Fibroblast of villous mesenchyme (primary cell): Measurements from ENCODE around the gene SAMD11. TPM values are rescaled to one million over a fixed set of nuclear protein-coding genes. Genes with fewer than 3 reads are reported as not detected.

Experiments used
- DNase-seq: peaks from one replicate; pipeline ENCODE4 v3.0.0-alpha.2; 2010; ENCODE audit warnings: low read depth
- H3K4me3 ChIP-seq: 2 replicates; pipeline ENCODE4 v1.5.1; 2011; ENCODE audit warnings: low read depth, mild to moderate bottlenecking, low read length
- total RNA-seq: library from RNA; depleted of rRNA; stranded (reverse); fragments of >200 nt; gene quantifications from 2 replicates; pipeline ENCODE4 v1.2.3, GENCODE V29; 2012
- TF ChIP-seq, protein P1 (sequence below): IDR thresholded peaks from 2 replicates; pipeline ENCODE4 v1.5.1; 2012; ENCODE audit warnings: low read depth, mild to moderate bottlenecking, low read length; ENCODE audit not compliant: insufficient read depth

Gene SAMD11
- total RNA-seq, 1 donor = 2.2 TPM

DNA sequence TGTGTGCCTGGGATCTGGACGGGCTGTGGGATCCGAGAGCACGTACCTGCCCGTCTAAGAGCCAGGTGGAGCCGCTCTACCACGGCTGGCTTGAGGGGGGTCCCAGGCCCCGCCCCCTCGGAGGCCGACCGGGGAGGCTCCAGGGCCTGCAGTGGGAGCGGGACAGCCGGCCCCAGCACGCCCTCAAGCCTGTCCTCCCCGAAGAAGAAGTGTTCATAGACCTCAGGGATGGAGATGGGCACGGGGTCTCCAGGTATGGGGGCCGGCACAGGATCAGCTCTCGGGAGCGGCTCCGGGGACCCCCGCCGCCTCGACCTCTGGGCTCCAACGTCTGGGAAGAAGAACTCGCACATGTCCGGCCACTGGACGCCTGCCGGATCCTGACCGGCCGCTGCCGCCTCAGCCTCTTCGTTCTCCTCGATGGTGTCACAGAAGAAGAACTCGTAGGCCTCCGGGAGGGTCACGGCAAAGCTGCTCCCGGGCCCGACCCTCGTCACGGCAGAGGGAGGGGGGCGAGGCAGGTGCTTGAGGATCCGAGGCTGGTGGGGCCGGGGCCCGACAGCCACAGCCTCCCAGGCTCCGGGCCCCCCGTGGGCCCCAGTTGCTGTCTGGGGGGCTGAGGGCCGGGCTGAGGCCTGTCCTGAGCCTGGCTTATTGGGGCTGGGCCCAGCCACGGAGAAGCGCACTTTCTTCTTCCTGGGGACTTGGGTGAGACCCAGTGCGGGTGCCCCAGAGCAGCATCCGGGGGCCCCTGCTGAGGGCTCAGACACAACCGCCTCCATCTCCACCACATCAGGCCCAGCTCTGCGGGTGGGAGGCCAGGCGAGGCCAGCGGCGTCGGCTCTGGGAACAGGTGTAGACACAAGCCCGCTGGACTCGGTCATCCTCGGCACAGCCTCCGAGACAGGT, 55.4 kb downstream of the SAMD11 start:
- no peak overlapping the region for H3K4me3 ChIP-seq
- TF ChIP-seq, protein P1, sequence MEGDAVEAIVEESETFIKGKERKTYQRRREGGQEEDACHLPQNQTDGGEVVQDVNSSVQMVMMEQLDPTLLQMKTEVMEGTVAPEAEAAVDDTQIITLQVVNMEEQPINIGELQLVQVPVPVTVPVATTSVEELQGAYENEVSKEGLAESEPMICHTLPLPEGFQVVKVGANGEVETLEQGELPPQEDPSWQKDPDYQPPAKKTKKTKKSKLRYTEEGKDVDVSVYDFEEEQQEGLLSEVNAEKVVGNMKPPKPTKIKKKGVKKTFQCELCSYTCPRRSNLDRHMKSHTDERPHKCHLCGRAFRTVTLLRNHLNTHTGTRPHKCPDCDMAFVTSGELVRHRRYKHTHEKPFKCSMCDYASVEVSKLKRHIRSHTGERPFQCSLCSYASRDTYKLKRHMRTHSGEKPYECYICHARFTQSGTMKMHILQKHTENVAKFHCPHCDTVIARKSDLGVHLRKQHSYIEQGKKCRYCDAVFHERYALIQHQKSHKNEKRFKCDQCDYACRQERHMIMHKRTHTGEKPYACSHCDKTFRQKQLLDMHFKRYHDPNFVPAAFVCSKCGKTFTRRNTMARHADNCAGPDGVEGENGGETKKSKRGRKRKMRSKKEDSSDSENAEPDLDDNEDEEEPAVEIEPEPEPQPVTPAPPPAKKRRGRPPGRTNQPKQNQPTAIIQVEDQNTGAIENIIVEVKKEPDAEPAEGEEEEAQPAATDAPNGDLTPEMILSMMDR = no peak
- DNase-seq = no peak

DNA sequence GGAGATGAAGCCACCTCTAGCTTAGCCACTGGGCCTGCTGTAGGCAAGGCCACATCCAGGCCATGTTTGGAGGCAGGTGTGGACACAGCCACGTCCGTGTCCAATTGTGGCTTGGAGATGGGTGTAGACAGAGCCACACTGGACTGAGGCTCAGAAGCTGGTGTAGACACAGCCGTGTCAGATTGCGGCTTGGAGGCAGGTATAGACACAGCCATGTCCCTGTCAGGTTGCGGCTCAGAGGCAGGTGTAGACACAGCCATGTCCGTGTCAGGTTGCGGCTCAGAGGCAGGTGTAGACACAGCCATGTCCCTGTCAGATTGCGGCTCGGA, 56.0 kb downstream of the SAMD11 start:
- no peak overlapping the region for H3K4me3 ChIP-seq
- DNase-seq = no peak
- TF ChIP-seq, protein P1 = no peak

DNA sequence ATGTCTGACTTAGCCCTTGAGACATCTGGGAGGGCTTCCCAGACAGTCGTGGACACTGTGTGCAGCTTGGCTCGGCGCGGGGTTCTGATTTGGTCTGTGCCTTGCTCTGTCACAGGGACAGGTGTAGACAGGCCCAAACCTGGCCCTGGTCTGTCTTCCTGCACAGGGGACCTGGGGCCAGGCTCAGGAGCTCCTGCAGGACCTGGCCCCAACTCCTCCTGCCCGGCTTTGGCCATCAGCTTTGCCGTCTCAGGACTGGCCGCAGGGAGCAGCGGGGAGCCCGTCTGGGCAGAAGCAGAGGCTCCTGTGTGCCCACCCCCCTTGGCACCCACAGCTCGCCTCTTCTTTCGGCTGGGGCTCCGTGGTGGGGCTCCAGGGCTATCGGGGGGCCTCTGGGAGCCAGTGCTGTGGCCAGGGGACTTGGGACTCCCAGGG, 56.4 kb downstream of the SAMD11 start:
- TF ChIP-seq, protein P1 = no peak
- no peak for DNase-seq

DNA sequence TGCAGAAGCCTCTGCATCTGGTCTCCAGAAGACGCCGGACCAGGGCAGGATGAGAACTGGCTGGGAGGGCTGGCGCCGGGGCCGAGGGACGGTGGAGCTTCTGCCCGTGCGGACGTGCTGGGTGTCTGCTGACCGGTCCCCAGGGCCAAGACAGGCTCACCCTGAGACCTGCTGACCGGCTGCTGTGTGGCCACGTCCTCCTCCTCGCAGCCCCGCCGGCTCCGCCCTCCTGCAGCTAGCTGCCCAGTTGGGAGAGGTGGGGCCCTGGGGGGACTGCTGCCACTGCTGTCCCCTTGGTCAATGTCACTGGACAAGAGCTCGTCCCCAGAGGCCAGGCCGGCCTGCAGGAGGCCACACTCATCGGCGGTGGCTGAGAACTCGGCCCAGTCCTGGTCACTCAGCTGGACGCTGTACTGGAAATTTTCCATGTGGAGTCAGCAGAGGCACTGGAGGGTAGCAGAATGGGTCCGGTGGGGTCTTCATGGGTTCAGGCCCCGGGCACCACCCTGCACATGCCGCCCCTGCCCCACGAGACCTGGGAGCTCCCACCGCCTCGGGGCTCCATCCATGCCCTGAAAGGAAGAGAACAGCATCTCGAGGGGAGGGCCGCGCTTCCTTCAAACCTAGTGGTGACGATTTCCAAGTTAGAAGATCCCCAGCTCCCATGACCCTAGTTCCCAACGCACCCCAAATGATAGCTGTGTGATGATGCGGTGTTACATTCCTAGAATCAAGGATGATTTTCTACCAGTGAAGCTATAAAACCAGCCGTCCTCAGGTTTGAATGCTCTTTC, 57.1 kb downstream of the SAMD11 start:
- DNase-seq = no peak
- TF ChIP-seq, protein P1 = no peak
- H3K4me3 ChIP-seq = no peak overlapping the region

More for the DNA sequence above, 56.4 kb downstream of the SAMD11 start:
- H3K4me3 ChIP-seq = no peak overlapping the region

DNA sequence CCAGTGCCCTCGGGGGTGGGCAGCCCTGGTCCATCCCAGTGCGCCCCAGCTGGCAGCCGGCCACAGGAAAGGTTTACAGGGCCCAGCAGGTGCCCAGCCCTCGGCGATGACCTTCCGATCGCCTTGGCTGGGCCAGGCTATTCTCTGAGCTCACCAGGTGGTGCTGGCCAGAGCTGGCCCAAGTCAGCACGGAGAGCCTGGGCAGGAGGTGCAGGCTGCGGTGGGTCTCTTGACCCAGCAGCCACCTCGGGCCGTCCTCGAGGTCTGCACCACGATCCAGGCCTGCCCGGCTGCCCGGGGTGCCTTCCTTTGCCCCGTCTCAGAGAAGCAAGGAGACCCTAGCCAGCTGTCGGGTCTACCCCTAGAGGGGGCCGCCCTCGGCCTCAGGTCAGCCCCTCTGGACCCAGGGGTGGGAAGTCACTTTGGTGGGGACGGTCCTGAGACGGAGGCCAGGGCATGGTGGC, 57.8 kb downstream of the SAMD11 start:
- no peak for DNase-seq
- H3K4me3 ChIP-seq = no peak overlapping the region
- TF ChIP-seq, protein P1 = no peak

DNA sequence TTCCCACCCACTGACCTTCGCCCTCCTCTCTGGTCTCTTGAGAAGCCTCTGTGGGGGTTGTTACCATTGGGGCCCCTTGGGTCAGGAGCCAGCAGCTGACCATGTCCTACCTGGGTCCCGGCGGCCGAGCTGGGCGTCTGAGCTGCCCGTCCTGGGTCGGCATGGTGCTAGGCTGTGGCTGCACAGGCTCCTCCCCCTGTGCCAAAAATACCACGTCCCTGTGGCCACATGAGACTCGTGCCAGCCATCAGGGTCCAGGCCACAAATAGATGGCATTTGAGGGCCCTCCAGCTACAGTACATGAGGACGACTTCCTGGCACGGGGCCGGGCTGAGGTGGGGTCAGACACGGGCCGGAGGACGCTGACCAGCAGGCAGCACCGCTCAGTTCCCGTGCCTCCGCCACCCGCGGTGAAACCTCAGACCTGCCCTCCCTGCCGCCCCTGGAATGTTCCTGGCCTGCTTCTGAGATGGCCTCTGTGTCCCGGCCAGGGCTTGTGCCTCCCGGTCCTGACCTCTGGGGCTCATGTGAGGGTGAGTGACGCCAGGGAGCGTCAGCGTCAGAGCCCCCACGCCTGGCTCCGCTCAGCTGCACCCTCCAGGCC, 58.3 kb downstream of the SAMD11 start, which contains the start of gene PERM1:
TSS of gene PERM1 (minus strand) at position 139 of the 604 bp plus-strand sequence. CDS start 1,064 bp downstream, outside the sequence.
- H3K4me3 ChIP-seq = no peak within 1 kb of the TSS
- TF ChIP-seq, protein P1 = no peak
- no peak for DNase-seq
